ENCODE results near the gene GPC5.

DNA sequence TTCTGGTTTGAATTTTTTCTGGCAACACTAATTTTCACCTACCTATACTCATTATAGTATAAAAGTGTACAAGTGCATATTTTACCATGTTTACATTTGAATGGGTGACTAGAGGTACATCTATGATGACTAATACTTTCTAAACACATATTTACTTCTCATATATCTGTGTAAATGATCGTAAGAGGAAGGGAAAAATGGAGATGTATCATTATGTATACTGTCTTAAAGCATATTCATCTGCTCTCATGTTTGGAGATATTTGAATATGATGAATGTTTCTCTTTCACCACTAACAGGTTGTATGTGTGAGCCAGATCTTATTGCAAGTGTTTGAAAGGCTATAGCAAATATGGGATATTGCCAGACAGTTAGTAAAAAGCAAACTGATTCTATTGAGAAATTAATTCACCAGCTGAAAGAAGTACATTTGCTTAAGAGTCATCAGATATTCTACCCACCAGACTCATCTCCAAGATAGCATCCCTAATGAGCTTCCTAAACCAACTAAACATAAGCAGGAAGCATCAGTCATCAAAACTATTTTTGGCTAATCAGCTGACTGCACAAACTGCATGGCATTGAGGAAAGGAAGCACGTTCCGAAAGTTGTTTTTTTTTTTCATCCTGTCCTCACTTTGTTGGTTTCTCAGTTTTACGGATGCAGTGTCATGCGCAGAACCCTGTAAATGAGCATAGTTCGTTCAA lies 738.2 kb downstream of the GPC5 start:
- TF ChIP-seq CTCF (IDR thresholded peaks at IDR 0.05; ENCODE audit: insufficient read depth, low read length, poor library complexity, severe bottlenecking) (no peak), EZH2phosphoT487 (conservative IDR thresholded peaks at IDR 0.05; ENCODE audit: low read length) (no peak)

All from SU-DHL-6 (cell line).